Activated T-helper 1 cell treated with anti-CD3 and anti-CD28 coated beads, Interleukin-12 subunit alpha, Interleukin-12 subunit beta, Interleukin-2, Interleukin-4 antibody, amounts not matched to agents 30 ng/mL and 10 ng/mL and 1 ng/mL, durations not matched to agents 14 hours and 24 hours and 36 hours (primary cell): ENCODE data around the gene SLC26A5. TPM values are rescaled to one million over a fixed set of nuclear protein-coding genes. Genes with fewer than 3 reads are reported as not detected.
"Not testable (repeated sequence)": the region's sequence is repeated elsewhere in the genome, so short reads cannot be mapped to it uniquely, and the experiment has no call there.

Source experiments
- DNase-seq: peaks from one replicate; pipeline ENCODE4 v3.0.0; 2021; ENCODE audit warnings: low spot score
- H3K27ac Mint-ChIP-seq: one replicate; pipeline ENCODE4 v1.8.0; 2021; ENCODE audit warnings: mild to moderate bottlenecking, mixed read lengths
- H3K27me3 Mint-ChIP-seq: one replicate; pipeline ENCODE4 v1.8.0; 2022; ENCODE audit warnings: mild to moderate bottlenecking, moderate library complexity, mixed read lengths; ENCODE audit not compliant: insufficient read depth
- H3K36me3 Mint-ChIP-seq: one replicate; pipeline ENCODE4 v1.8.0; 2021; ENCODE audit warnings: low read depth, mixed read lengths
- H3K4me1 Mint-ChIP-seq: one replicate; pipeline ENCODE4 v1.8.0; 2021; ENCODE audit warnings: low read depth, mixed read lengths
- H3K4me3 Mint-ChIP-seq: one replicate; pipeline ENCODE4 v1.8.0; 2021; ENCODE audit warnings: mild to moderate bottlenecking, moderate library complexity, mixed read lengths
- H3K9me3 Mint-ChIP-seq: one replicate; pipeline ENCODE4 v1.8.0; 2021; ENCODE audit warnings: mixed read lengths
- intact Hi-C: fragments of 100-400 bp; cut with micrococcal nuclease; formaldehyde crosslinking; loops from one replicate; pipeline ENCODE4 v1.15.1; 2024
- total RNA-seq: library from RNA; stranded (reverse); gene quantifications from 2 replicates; pipeline ENCODE4 v1.2.3, GENCODE V29; 2022

SLC26A5 gene
- not detected in 2 replicates for total RNA-seq

- H3K4me1 Mint-ChIP-seq: no peaks in the 10 kb centered on the region
- no peaks in the 10 kb centered on the region for H3K9me3 Mint-ChIP-seq
- H3K4me3 Mint-ChIP-seq: peak within 1 kb of the TSS; percentile 68
- intact Hi-C loops: loop anchor here (2.0 kb wide), 1 partner anchor 711 kb away; no protein-coding TSS in a partner anchor
- H3K27ac Mint-ChIP-seq: no peak within 1 kb of the TSS
- no peak for DNase-seq
- H3K36me3 Mint-ChIP-seq: no peaks in the 10 kb centered on the region
- peaks cover 54% of the 10 kb centered on the region for H3K27me3 Mint-ChIP-seq
These were observed at the start of gene SLC26A5 for GRCh38 chr7:103446049-103446520. Gene SLC26A5 (minus strand): TSS chr7:103446207. CDS start chr7:103421514, 24,693 bp downstream.

- Mint-ChIP-seq H3K27ac (no peak overlapping the region), H3K27me3 (no peaks in the 10 kb centered on the region), H3K9me3 (no peaks in the 10 kb centered on the region), H3K4me1 (no peaks in the 10 kb centered on the region), H3K4me3 (no peak overlapping the region), H3K36me3 (no peaks in the 10 kb centered on the region)
- intact Hi-C loops: no loop called here
- no peak for DNase-seq
These were observed 41.4 kb upstream of the SLC26A5 start for GRCh38 chr7:103487419-103487818.

GRCh38 chr7:103486873-103487272 is 40.9 kb upstream of the SLC26A5 start:
- H3K9me3 Mint-ChIP-seq, intact Hi-C loops, DNase-seq, H3K36me3 Mint-ChIP-seq, H3K4me3 Mint-ChIP-seq, H3K27me3 Mint-ChIP-seq, H3K27ac Mint-ChIP-seq, H3K4me1 Mint-ChIP-seq: not testable (repeated sequence)

GRCh38 chr7:103480771-103481170 is 34.8 kb upstream of the SLC26A5 start:
- no peak overlapping the region for H3K4me3 Mint-ChIP-seq
- H3K27ac Mint-ChIP-seq: no peak overlapping the region

GRCh38 chr7:103474956-103475355 is 28.9 kb upstream of the SLC26A5 start:
- Mint-ChIP-seq H3K27me3 (peaks cover 6% of the 10 kb centered on the region), H3K4me3 (no peak overlapping the region), H3K27ac (no peak overlapping the region), H3K36me3 (no peaks in the 10 kb centered on the region), H3K4me1 (no peaks in the 10 kb centered on the region), H3K9me3 (no peaks in the 10 kb centered on the region)
- intact Hi-C loops: no loop called here
- no peak for DNase-seq

More at GRCh38 chr7:103480771-103481170, 34.8 kb upstream of the SLC26A5 start:
- H3K9me3 Mint-ChIP-seq: no peaks in the 10 kb centered on the region
- no peak for DNase-seq
- no peaks in the 10 kb centered on the region for H3K36me3 Mint-ChIP-seq
- H3K27me3 Mint-ChIP-seq: peaks cover 8% of the 10 kb centered on the region
- intact Hi-C loops: no loop called here
- H3K4me1 Mint-ChIP-seq: no peaks in the 10 kb centered on the region

GRCh38 chr7:103469095-103469948 is 23.3 kb upstream of the SLC26A5 start:
- Mint-ChIP-seq H3K4me3 (no peak overlapping the region), H3K36me3 (no peaks in the 10 kb centered on the region), H3K9me3 (no peaks in the 10 kb centered on the region), H3K27ac (no peak overlapping the region), H3K27me3 (peaks cover 2% of the 10 kb centered on the region), H3K4me1 (no peaks in the 10 kb centered on the region)
- intact Hi-C loops: no loop called here
- DNase-seq: no peak

GRCh38 chr7:103466814-103467213 is 20.8 kb upstream of the SLC26A5 start:
- DNase-seq: no peak
- intact Hi-C loops: no loop called here
- H3K4me1 Mint-ChIP-seq: no peaks in the 10 kb centered on the region
- H3K4me3 Mint-ChIP-seq: no peak overlapping the region
- peaks cover 2% of the 10 kb centered on the region for H3K27me3 Mint-ChIP-seq
- no peaks in the 10 kb centered on the region for H3K9me3 Mint-ChIP-seq
- no peak overlapping the region for H3K27ac Mint-ChIP-seq
- no peaks in the 10 kb centered on the region for H3K36me3 Mint-ChIP-seq

- H3K4me1 Mint-ChIP-seq: no peaks in the 10 kb centered on the region
- no peak for DNase-seq
- H3K27ac Mint-ChIP-seq: no peak overlapping the region
- no peak overlapping the region for H3K4me3 Mint-ChIP-seq
- no peaks in the 10 kb centered on the region for H3K36me3 Mint-ChIP-seq
- intact Hi-C loops: no loop called here
- H3K9me3 Mint-ChIP-seq: no peaks in the 10 kb centered on the region
- peaks cover under 1% of the 10 kb centered on the region for H3K27me3 Mint-ChIP-seq
These were observed 16.4 kb upstream of the SLC26A5 start for GRCh38 chr7:103462358-103462757.

- intact Hi-C loops: loop anchor here (2.0 kb wide), 1 partner anchor 709 kb away; no protein-coding TSS in a partner anchor
- H3K4me1 Mint-ChIP-seq: no peaks in the 10 kb centered on the region
- H3K9me3 Mint-ChIP-seq: peaks cover 7% of the 10 kb centered on the region
- H3K36me3 Mint-ChIP-seq: no peaks in the 10 kb centered on the region
- peak; percentile 5 for DNase-seq
- H3K27me3 Mint-ChIP-seq: peaks cover 48% of the 10 kb centered on the region
- H3K4me3 Mint-ChIP-seq: no peak overlapping the region
- no peak overlapping the region for H3K27ac Mint-ChIP-seq
These were observed 1.3 kb upstream of the SLC26A5 start for GRCh38 chr7:103447073-103447960.

- H3K4me3 Mint-ChIP-seq: peak overlapping the region; percentile 68
- H3K27ac Mint-ChIP-seq: no peak overlapping the region
- no peaks in the 10 kb centered on the region for H3K9me3 Mint-ChIP-seq
- no peak for DNase-seq
- intact Hi-C loops: loop anchor here (2.0 kb wide), 1 partner anchor 711 kb away; no protein-coding TSS in a partner anchor
- H3K4me1 Mint-ChIP-seq: no peaks in the 10 kb centered on the region
- peaks cover 54% of the 10 kb centered on the region for H3K27me3 Mint-ChIP-seq
- no peaks in the 10 kb centered on the region for H3K36me3 Mint-ChIP-seq
These were observed 569 bp downstream of the SLC26A5 start for GRCh38 chr7:103445228-103446048.

- no peak overlapping the region for H3K27ac Mint-ChIP-seq
- no peaks in the 10 kb centered on the region for H3K9me3 Mint-ChIP-seq
- DNase-seq: no peak
- H3K36me3 Mint-ChIP-seq: no peaks in the 10 kb centered on the region
- intact Hi-C loops: no loop called here
- H3K4me1 Mint-ChIP-seq: no peaks in the 10 kb centered on the region
- H3K27me3 Mint-ChIP-seq: peaks cover 26% of the 10 kb centered on the region
- H3K4me3 Mint-ChIP-seq: no peak overlapping the region
These were observed 6.3 kb downstream of the SLC26A5 start for GRCh38 chr7:103439661-103440060.

- no peak for DNase-seq
- intact Hi-C loops: no loop called here
- no peaks in the 10 kb centered on the region for H3K36me3 Mint-ChIP-seq
- H3K9me3 Mint-ChIP-seq: no peaks in the 10 kb centered on the region
- no peaks in the 10 kb centered on the region for H3K4me1 Mint-ChIP-seq
- H3K27ac Mint-ChIP-seq: no peak overlapping the region
- no peak overlapping the region for H3K4me3 Mint-ChIP-seq
- H3K27me3 Mint-ChIP-seq: peaks cover 16% of the 10 kb centered on the region
These were observed 8.4 kb downstream of the SLC26A5 start for GRCh38 chr7:103437623-103438022.
